SU-DHL-6 (cell line): ENCODE results near the gene ZNF423.

Experiments
- EZH2phosphoT487 ChIP-seq: fragments of 200-600 bp; sonication (generic), shearing (Covaris generic); conservative IDR thresholded peaks from 2 replicates; pipeline ENCODE4 v1.6.1; 2018; ENCODE audit warnings: mild to moderate bottlenecking, antibody characterized with exemption, low read length, moderate library complexity, mixed read lengths
- TF ChIP-seq, protein P1 (sequence below): fragments of 200-600 bp; sonication (generic); IDR thresholded peaks from one replicate; pipeline ENCODE4 v1.5.1; 2017; ENCODE audit warnings: antibody characterized with exemption, mild to moderate bottlenecking, low read length, moderate library complexity; ENCODE audit not compliant: insufficient read depth, poor library complexity, severe bottlenecking

DNA sequence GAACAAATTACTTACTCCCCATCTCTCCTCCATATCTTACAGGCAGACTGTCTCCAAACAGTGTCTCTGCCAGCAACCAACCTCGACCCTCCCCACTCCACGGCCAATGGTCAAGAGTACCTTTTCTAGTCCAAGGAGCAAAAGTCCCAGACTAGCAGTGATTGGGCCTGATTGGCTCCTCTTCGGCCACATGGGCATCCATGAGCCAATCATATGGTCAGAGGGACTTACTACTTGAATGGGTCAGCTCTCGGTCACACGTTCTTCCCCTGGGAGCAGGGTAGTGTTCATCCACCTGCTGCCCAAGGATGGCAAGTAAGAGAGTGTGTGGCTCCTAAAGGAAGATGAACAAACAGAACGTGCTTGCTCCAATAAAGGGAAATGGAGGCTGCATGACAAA lies 397.7 kb downstream of the ZNF423 start:
- TF ChIP-seq, protein P1, sequence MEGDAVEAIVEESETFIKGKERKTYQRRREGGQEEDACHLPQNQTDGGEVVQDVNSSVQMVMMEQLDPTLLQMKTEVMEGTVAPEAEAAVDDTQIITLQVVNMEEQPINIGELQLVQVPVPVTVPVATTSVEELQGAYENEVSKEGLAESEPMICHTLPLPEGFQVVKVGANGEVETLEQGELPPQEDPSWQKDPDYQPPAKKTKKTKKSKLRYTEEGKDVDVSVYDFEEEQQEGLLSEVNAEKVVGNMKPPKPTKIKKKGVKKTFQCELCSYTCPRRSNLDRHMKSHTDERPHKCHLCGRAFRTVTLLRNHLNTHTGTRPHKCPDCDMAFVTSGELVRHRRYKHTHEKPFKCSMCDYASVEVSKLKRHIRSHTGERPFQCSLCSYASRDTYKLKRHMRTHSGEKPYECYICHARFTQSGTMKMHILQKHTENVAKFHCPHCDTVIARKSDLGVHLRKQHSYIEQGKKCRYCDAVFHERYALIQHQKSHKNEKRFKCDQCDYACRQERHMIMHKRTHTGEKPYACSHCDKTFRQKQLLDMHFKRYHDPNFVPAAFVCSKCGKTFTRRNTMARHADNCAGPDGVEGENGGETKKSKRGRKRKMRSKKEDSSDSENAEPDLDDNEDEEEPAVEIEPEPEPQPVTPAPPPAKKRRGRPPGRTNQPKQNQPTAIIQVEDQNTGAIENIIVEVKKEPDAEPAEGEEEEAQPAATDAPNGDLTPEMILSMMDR, result no peak
- TF ChIP-seq EZH2phosphoT487, result no peak
